NCI-H2107 treated with DMSO at 0.1 percent for 48 hours (cell line): Measurements from ENCODE around the gene GRB10.

Experiments
- DNase-seq: peaks from one replicate; lab custom pipeline; 2025; ENCODE audit not compliant: unreplicated experiment; lab: John Stamatoyannopoulos, UW

Gene GRB10

GRCh38 chr7:50721661-50722259 lies 60.9 kb downstream of the GRB10 start:
- no peak for DNase-seq

GRCh38 chr7:50721160-50721559 lies 61.5 kb downstream of the GRB10 start:
- no peak for DNase-seq

DNA sequence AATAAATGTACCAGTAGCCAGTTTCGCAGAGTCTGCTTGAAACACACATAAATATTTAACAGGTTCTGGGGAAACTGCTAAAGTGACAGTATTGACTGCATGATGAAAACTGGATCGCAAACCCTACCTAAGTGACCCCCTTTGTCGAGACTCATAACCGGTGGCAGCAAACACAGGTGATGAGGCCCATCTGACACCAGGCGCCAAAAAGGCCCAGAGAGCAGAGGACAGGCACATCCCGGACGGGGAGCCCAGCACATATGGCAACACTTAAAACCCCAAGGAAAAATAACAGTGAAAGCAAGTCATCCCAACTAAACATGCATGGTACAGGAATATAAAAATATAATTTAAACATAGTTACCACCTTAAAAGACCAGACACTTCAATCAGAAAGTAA lies 62.4 kb downstream of the GRB10 start:
- DNase-seq, result no peak

GRCh38 chr7:50718876-50719275 lies 63.8 kb downstream of the GRB10 start:
- DNase-seq, result no peak

- no peak for DNase-seq
These were observed 64.4 kb downstream of the GRB10 start for GRCh38 chr7:50718311-50718710.

DNA sequence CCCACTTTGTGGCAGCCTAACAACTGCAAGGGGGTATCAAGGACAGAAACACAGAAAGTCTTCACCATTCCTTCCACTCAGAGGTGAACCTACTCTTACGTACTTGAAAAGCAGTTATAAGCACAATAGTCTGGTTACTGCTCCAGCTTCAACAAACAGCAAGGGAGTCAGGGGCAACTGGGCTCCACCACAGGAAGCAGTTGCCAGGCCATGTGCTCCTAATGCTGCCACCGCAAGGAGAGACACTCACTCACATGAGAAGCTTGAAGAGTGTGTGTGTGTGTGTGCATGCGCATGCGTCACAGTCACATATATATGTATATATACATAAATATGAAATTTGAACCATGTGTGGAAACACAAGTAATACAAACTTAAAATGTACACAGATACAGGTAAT lies 65.5 kb downstream of the GRB10 start:
- no peak for DNase-seq

DNA sequence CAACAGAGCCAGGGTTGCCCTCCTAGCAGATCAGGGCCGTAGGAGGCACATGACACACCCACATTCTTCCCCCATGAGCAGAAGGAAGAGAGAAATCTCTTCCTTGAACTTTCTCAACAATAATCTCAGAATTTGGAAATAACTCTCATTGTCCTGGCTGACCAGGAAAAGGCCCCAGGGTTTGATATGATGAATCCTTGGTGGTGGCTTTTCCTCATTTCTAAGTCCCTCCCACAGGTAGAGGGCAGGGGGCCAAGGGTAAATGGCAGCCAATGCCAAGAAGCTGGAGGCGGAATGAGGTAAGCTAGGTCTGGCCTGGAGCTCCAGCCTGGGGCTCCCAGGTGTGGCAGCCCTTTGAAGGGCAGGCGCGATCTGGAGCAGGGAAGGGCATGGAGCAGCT lies 67.8 kb downstream of the GRB10 start:
- DNase-seq, result no peak

DNA sequence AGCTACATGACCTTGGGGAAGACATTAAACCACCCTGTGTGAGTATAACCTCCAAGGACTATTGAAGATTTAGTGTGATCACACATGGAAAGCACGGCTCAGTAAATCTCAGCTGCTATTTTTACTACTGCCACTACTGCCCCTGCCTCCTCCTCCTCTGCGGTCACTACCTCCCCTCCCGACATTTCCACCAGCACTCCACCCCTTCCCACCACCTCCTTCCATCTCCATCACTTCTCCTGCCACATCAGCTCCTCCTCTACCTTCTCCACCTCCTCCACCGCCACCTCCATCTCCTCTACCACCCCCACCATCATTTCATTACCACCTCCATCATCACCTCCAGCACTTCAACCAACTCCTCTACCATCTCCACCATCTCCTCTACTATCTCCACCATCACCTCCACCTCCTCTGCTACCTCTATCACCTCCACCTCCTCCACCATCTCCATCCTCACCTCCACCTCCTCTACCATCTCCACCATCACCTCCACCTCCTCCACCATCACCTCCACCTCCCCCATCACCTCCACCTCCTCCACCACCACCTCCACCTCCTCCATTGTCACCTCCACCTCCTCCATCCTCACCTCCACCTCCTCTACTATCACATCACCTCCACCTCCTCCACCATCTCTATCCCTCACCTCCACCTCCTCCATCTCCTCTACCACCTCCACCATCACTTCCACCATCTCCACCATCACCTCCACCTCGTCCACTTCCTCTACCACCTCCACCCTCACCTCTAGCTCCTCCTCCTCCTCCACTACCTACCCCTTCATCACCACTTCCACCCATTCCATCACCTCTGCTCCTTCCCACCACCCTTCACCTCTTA lies 69.4 kb downstream of the GRB10 start:
- DNase-seq, result no peak

DNA sequence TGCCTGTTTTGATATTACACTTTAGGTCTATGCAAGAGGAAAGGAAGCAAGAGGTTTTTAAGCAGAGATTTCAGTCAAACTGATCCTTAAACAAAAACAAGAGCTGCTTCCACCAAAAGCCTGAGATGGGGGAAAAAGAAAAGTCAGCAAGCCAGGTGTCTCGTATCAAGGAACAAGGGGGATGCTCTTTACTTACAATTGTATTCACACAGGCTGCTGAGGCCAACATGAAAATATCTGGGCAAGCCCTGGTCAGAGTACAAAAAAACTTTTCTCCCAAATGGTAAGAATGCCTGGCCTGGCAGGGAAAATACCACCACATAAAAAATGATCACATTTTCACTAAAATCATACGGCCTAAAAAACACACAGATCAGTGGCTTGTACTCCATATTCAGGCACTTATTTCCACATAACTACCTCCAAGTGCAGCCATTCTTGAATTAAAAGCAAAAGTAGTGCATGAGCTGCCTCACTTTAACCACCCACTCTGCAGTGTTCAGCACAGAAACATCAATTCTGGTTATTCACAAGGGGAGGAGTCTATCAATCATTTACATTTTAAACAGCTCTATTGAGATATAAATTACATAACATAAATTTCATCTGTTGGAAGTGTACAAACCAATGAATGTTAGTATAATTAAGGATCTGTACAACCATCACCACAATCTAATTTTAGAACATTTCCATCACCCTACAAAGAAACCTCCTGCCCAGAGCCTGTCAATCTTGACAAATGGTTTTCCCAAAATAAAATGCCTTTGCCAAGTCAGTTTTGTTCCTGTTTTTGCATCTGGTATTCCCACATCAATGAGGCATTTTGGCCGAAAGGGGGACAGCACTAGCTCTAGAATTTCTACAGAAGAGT lies 70.2 kb downstream of the GRB10 start:
- no peak for DNase-seq

DNA sequence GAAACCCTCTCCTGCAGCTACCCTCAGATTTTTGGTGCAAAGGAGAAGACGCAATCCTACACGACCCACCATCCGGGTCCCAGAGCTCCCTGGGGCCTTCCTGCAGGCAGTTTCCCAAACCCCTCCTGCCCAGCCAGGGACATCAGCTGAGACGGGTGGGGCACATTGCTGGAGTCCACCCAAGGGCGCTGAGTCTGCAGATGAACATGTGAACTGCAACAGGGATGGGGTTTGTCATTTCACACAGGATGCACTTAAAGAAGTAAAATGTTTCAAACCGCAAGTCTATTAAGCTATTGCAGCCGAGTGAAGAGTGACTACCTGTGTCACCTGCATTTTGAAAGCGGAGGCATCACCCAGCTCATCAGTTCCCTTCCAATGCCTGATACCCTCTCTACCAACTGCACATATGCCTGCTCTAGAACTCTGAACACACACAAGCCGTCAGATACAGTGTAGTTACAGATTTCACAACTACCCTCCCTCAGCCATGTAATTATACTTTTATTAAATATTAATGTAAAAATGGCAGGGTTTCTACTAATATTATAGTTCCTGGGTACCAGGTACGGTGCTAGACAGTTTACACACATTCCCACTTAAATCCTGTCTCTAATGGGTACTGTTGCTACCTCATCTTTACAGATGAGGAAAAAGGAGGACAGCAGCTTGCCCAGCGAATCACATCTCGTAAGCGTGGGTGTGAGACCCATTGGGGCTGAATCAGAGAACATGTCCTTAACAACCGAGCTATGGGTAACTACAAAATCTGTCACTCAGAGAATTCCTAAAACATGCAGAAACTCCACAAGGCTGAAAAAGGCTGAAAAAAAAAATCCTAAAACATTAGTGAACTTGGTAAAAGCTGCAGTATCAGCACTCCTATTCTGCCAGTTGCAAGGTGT lies 71.2 kb downstream of the GRB10 start:
- no peak for DNase-seq

GRCh38 chr7:50710441-50711154 lies 72.1 kb downstream of the GRB10 start:
- DNase-seq, result no peak

DNA sequence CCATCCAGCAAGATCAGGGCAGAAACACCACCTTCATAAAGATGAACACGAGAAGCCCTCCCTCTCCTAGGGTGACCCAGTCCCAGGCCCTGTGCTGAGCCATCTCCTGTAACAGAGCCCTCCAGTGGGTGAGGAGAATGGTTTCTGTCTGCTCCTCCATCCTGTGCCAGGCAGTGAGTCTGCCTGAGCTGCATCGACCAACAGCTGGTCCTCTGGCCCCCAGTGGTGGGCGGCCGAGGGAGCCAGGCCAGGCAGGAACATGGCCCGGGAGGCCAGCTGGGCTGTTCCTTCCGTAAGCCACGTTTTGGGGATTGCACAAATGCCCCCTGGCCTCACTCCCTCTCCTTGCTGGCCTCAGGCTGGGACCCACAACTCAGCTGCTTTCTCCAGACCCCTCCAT lies 73.5 kb downstream of the GRB10 start:
- DNase-seq, result no peak

DNA sequence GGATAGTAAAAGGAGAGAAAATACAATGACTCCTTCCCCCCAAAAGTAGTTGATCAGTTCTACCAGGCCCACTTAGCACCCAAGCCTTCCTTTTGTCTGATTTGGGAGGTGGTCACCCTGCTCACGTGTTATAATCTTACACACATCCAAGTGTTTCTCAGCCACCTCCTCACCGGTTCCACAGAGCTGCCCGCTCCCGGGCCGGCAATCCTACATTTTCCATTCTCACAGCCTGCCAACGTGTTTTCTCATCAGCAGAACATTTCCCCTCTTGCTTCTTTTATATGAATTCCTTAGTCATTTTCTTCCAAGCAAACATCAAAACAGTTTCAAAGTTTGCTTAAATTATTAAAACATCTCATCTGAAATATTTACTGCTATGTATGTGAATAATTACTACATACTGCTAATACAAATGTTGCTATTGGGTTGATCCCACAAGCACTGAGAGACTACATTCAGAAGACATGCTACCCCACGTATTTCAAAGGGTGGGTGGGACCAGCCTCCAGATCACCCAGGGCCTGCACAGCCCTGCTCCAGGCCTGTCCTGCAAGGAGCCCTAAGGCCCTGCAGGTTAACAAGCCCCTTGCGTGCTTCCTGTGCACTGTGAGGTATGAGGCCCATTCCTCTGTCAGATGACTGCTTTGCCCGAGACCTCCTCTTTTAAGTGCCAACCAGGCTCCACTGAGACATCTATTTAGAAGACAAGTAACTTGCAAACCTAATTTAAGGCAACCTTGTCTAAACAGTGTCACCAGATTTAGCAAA lies 75.3 kb downstream of the GRB10 start:
- DNase-seq, result no peak

GRCh38 chr7:50706469-50706937 lies 76.2 kb downstream of the GRB10 start:
- no peak for DNase-seq

GRCh38 chr7:50704844-50705243 lies 77.9 kb downstream of the GRB10 start:
- DNase-seq, result no peak

- DNase-seq, result no peak
These were observed 79.0 kb downstream of the GRB10 start for GRCh38 chr7:50703654-50704053.

DNA sequence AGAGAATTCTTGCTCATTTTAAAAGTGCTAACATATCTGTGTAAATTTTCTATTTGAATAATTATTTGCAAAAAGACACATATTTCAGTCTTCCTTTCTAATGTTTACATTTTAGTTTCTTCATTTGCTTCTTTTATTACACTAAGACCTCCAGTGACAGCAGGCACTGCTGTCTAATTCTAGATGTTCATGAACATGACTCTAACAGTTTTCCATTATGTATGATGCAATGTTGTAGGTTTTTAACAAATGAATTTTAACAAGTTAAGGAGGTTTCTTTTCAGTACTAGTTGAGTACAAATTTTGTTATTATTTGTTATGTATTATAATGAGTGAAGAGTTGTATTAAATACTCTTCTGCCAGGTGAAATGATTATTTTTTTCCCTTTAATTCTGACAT lies 83.6 kb downstream of the GRB10 start:
- DNase-seq, result no peak

- no peak for DNase-seq
These were observed 84.9 kb downstream of the GRB10 start for GRCh38 chr7:50697748-50698147.
